Endodermal cell (in vitro differentiated cells): ENCODE results near the gene SLC16A4. TPM values are rescaled to one million over a fixed set of nuclear protein-coding genes. Genes with fewer than 3 reads are reported as not detected.

Experiments
- DNase-seq: peaks from one replicate; pipeline ENCODE4 v3.0.0-alpha.2; 2017
- H3K27ac ChIP-seq: 2 replicates; pipeline ENCODE4 v1.5.1; 2013; ENCODE audit warnings: mild to moderate bottlenecking, low read depth, low read length, moderate library complexity
- H3K27me3 ChIP-seq: 2 replicates; pipeline ENCODE4 v1.6.1; 2013; ENCODE audit warnings: mild to moderate bottlenecking, low read length, moderate library complexity; ENCODE audit not compliant: insufficient read depth, control insufficient read depth, poor library complexity, severe bottlenecking
- H3K36me3 ChIP-seq: 2 replicates; pipeline ENCODE4 v1.7.0; 2013; ENCODE audit warnings: mild to moderate bottlenecking, low read length, moderate library complexity; ENCODE audit not compliant: control insufficient read depth, insufficient read depth
- H3K4me1 ChIP-seq: one replicate; pipeline ENCODE4 v1.7.0; 2013; ENCODE audit warnings: low read length; ENCODE audit not compliant: control insufficient read depth, insufficient read depth
- H3K4me3 ChIP-seq: 2 replicates; pipeline ENCODE4 v1.5.1; 2013; ENCODE audit warnings: mild to moderate bottlenecking, low read length, moderate library complexity
- H3K9ac ChIP-seq: 2 replicates; pipeline ENCODE4 v1.6.1; 2013; ENCODE audit warnings: mild to moderate bottlenecking, low read length, moderate library complexity; ENCODE audit not compliant: poor library complexity, severe bottlenecking; ENCODE audit errors: extremely low read depth
- H3K9me3 ChIP-seq: 2 replicates; pipeline ENCODE4 v1.6.1; 2013; ENCODE audit warnings: mild to moderate bottlenecking, low read length, moderate library complexity; ENCODE audit not compliant: control insufficient read depth
- H3K27ac Mint-ChIP-seq: 2 replicates; pipeline ENCODE4 v1.8.0; 2020; ENCODE audit warnings: mixed read lengths
- H3K27me3 Mint-ChIP-seq: 2 replicates; pipeline ENCODE4 v1.8.0; 2021; ENCODE audit warnings: mild to moderate bottlenecking, mixed read lengths; ENCODE audit not compliant: insufficient read depth
- H3K36me3 Mint-ChIP-seq: 2 replicates; pipeline ENCODE4 v1.8.0; 2020; ENCODE audit warnings: low read depth, mixed read lengths
- H3K4me1 Mint-ChIP-seq: 2 replicates; pipeline ENCODE4 v1.8.0; 2020; ENCODE audit warnings: mixed read lengths
- H3K4me3 Mint-ChIP-seq: 2 replicates; pipeline ENCODE4 v1.8.0; 2020; ENCODE audit warnings: mild to moderate bottlenecking, moderate library complexity, mixed read lengths
- H3K9me3 Mint-ChIP-seq: 2 replicates; pipeline ENCODE4 v1.8.0; 2020; ENCODE audit warnings: mild to moderate bottlenecking, mixed read lengths
- WGBS, 2 experiments: methylation state at CpG; one replicate each; pipeline versions ENCODE4 v1.1.5 to v1.1.7; 2013; ENCODE audit warnings: missing lambda C conversion rate in 2 of 2, mixed read lengths in 1 of 2; ENCODE audit not compliant: insufficient coverage in 1 of 2, insufficient read length in 1 of 2; 5-methylcytosine and 5-hydroxymethylcytosine counted together
- total RNA-seq, 2 donors: library from RNA; stranded (reverse); fragmentation: NEBNext Ultra II Directional in 1 of 2; extraction: Animal tissue kit (Norgen Biotek cat#: 25700) in 1 of 2; gene quantifications; 2 replicates in 1 of 2; 3 replicates in 1 of 2; pipeline ENCODE4 v1.2.1, GENCODE V29; 2021
- TF ChIP-seq, protein P1 (sequence below): fragments of 200-600 bp; sonication (generic); conservative IDR thresholded peaks from 2 replicates; pipeline ENCODE4 v1.5.0; 2021; ENCODE audit warnings: antibody characterized with exemption, mild to moderate bottlenecking

The SLC16A4 gene
- total RNA-seq, 2 donors from 2014 or later, result 0.55 to 0.86 TPM

DNA sequence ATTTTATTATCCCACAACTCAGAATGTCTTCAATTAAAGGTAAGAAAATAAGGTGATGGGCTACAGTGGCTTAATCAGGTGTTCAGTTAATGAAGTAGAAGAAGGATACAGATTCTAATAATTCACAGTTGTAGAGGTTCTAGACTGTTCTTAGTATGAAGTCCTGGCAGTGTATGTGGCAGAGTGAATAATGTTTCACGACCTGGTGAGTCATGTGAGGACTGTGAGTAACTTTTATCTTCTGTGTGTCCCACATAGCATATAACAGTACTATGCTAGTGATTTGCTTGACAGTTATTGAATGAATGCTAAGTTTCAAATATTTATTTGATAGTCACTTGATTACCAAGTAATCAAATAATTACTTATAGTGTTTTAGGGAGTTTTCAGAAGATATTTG lies 20.0 kb downstream of the SLC16A4 start:
- no peaks in the 10 kb centered on the region for H3K4me1 ChIP-seq
- no peaks in the 10 kb centered on the region for H3K9me3 ChIP-seq
- WGBS, 2 experiments, result 93% methylated on average over 1 of the region's 1 CpG; no CpG with 5 or more reads in 1 of the 2 experiments
- no peak for DNase-seq
- Mint-ChIP-seq H3K9me3 (no peaks in the 10 kb centered on the region), H3K36me3 (peaks cover 19% of the 10 kb centered on the region), H3K27me3 (no peaks in the 10 kb centered on the region), H3K27ac (peak overlapping the region; percentile 12), H3K4me1 (no peaks in the 10 kb centered on the region), H3K4me3 (no peak overlapping the region)
- H3K36me3 ChIP-seq, result peaks cover 54% of the 10 kb centered on the region
- H3K9ac ChIP-seq, result no peak overlapping the region
- no peaks in the 10 kb centered on the region for H3K27me3 ChIP-seq
- TF ChIP-seq, protein P1, sequence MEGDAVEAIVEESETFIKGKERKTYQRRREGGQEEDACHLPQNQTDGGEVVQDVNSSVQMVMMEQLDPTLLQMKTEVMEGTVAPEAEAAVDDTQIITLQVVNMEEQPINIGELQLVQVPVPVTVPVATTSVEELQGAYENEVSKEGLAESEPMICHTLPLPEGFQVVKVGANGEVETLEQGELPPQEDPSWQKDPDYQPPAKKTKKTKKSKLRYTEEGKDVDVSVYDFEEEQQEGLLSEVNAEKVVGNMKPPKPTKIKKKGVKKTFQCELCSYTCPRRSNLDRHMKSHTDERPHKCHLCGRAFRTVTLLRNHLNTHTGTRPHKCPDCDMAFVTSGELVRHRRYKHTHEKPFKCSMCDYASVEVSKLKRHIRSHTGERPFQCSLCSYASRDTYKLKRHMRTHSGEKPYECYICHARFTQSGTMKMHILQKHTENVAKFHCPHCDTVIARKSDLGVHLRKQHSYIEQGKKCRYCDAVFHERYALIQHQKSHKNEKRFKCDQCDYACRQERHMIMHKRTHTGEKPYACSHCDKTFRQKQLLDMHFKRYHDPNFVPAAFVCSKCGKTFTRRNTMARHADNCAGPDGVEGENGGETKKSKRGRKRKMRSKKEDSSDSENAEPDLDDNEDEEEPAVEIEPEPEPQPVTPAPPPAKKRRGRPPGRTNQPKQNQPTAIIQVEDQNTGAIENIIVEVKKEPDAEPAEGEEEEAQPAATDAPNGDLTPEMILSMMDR, result no peak
- no peak overlapping the region for H3K4me3 ChIP-seq
- H3K27ac ChIP-seq, result no peak overlapping the region

DNA sequence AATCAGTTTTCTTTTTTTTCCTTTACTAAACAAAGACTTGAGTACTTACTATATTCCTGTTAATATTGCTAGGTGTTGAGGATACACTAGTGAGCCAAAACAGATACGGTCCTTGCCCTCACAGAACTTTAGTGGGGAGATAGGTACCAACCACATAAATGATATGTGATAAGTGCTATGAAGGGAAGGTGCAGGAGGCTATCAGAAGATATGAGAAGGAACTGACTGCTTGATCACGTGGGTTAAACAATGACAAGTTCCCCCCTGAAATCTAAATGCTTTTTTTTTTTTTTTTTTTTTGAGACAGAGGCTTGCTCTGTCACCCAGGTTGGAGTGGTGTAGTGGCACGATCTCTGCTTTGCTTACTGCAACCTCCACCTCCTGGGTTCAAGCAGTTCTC lies 26.6 kb downstream of the SLC16A4 start:
- Mint-ChIP-seq H3K4me3 (no peak overlapping the region), H3K9me3 (no peaks in the 10 kb centered on the region), H3K27ac (no peak overlapping the region), H3K27me3 (no peaks in the 10 kb centered on the region), H3K4me1 (no peaks in the 10 kb centered on the region), H3K36me3 (peaks cover 41% of the 10 kb centered on the region)
- no peak overlapping the region for H3K27ac ChIP-seq
- H3K9me3 ChIP-seq, result no peaks in the 10 kb centered on the region
- no peaks in the 10 kb centered on the region for H3K4me1 ChIP-seq
- H3K9ac ChIP-seq, result no peak overlapping the region
- DNase-seq, result no peak
- no peak overlapping the region for H3K4me3 ChIP-seq
- WGBS, 2 experiments, result 95 to 100% methylated on average over 1 to 3 of the region's 3 CpGs
- H3K36me3 ChIP-seq, result peaks cover 56% of the 10 kb centered on the region
- H3K27me3 ChIP-seq, result no peaks in the 10 kb centered on the region
- TF ChIP-seq, protein P1, result no peak

GRCh38 chr1:110361856-110362255 lies 29.0 kb downstream of the SLC16A4 start:
- no peak overlapping the region for H3K4me3 ChIP-seq
- H3K27ac Mint-ChIP-seq, result no peak overlapping the region
- no peaks in the 10 kb centered on the region for H3K4me1 Mint-ChIP-seq
- no peak overlapping the region for H3K27ac ChIP-seq
- TF ChIP-seq, protein P1, result no peak
- no peak overlapping the region for H3K4me3 Mint-ChIP-seq
- no peak overlapping the region for H3K9ac ChIP-seq
- H3K27me3 Mint-ChIP-seq, result no peaks in the 10 kb centered on the region
- WGBS, 2 experiments, result 93 to 100% methylated on average over 1 of the region's 1 CpG
- peaks cover 63% of the 10 kb centered on the region for H3K36me3 ChIP-seq
- H3K9me3 ChIP-seq, result no peaks in the 10 kb centered on the region
- no peaks in the 10 kb centered on the region for H3K4me1 ChIP-seq
- H3K9me3 Mint-ChIP-seq, result no peaks in the 10 kb centered on the region
- peaks cover 46% of the 10 kb centered on the region for H3K36me3 Mint-ChIP-seq
- DNase-seq, result no peak
- H3K27me3 ChIP-seq, result no peaks in the 10 kb centered on the region
